Astrocyte (in vitro differentiated cells and primary cell): ENCODE data around the gene RAN. TPM values are rescaled to one million over a fixed set of nuclear protein-coding genes. Genes with fewer than 3 reads are reported as not detected.

Experiments
- DNase-seq: peaks from one replicate; pipeline ENCODE4 v3.0.0-alpha.2; 2010; ENCODE audit warnings: low read depth
- FAIRE-seq: peaks from 2 replicates; lab custom pipeline; 2011; peaks lifted over from hg19 to GRCh38; lab: Jason Lieb, UNC
- H2AFZ ChIP-seq: 2 replicates; pipeline ENCODE4 v1.6.0; 2012; ENCODE audit warnings: low read depth, low read length, inconsistent platforms
- H3K27ac ChIP-seq: 2 replicates; pipeline ENCODE4 v1.5.1; 2011; ENCODE audit warnings: low read depth, low read length, inconsistent platforms
- H3K27me3 ChIP-seq: 2 replicates; pipeline ENCODE4 v1.6.0; 2011; ENCODE audit warnings: low read length, inconsistent platforms; ENCODE audit not compliant: insufficient read depth
- H3K36me3 ChIP-seq: 2 replicates; pipeline ENCODE4 v1.5.1; 2011; ENCODE audit warnings: low read length, inconsistent platforms; ENCODE audit not compliant: insufficient read depth
- H3K4me1 ChIP-seq: 2 replicates; pipeline ENCODE4 v1.5.1; 2011; ENCODE audit warnings: low read length, inconsistent platforms; ENCODE audit not compliant: insufficient read depth
- H3K4me2 ChIP-seq: 2 replicates; pipeline ENCODE4 v1.6.0; 2012; ENCODE audit warnings: low read length, inconsistent platforms
- H3K4me3 ChIP-seq: 2 replicates; pipeline ENCODE4 v1.5.1; 2011; ENCODE audit warnings: low read depth, mild to moderate bottlenecking, low read length, inconsistent platforms; ENCODE audit not compliant: insufficient read depth
- H3K79me2 ChIP-seq: 2 replicates; pipeline ENCODE4 v1.6.0; 2012; ENCODE audit warnings: mild to moderate bottlenecking, low read length, inconsistent platforms; ENCODE audit not compliant: insufficient read depth
- H3K9ac ChIP-seq: 2 replicates; pipeline ENCODE4 v1.6.0; 2012; ENCODE audit warnings: mild to moderate bottlenecking, low read length, inconsistent platforms
- H3K9me3 ChIP-seq: 2 replicates; pipeline ENCODE4 v1.5.1; 2012; ENCODE audit warnings: low read depth, mild to moderate bottlenecking, low read length, inconsistent platforms; ENCODE audit not compliant: insufficient read depth
- H4K20me1 ChIP-seq: 2 replicates; pipeline ENCODE4 v1.6.0; 2012; ENCODE audit warnings: low read length, inconsistent platforms; ENCODE audit not compliant: insufficient read depth
- H3K27ac Mint-ChIP-seq: one replicate; pipeline ENCODE4 v1.8.0; 2021; ENCODE audit warnings: mild to moderate bottlenecking, mixed read lengths; ENCODE audit not compliant: unreplicated experiment
- H3K27me3 Mint-ChIP-seq: one replicate; pipeline ENCODE4 v1.8.0; 2021; ENCODE audit warnings: low read depth, mixed read lengths; ENCODE audit not compliant: unreplicated experiment
- H3K36me3 Mint-ChIP-seq: one replicate; pipeline ENCODE4 v1.8.0; 2021; ENCODE audit warnings: low read depth, mixed read lengths; ENCODE audit not compliant: unreplicated experiment
- H3K4me1 Mint-ChIP-seq: one replicate; pipeline ENCODE4 v1.8.0; 2021; ENCODE audit warnings: low read depth, mixed read lengths; ENCODE audit not compliant: unreplicated experiment
- H3K4me3 Mint-ChIP-seq: one replicate; pipeline ENCODE4 v1.8.0; 2021; ENCODE audit warnings: mild to moderate bottlenecking, moderate library complexity, mixed read lengths; ENCODE audit not compliant: unreplicated experiment
- H3K9me3 Mint-ChIP-seq: one replicate; pipeline ENCODE4 v1.8.0; 2021; ENCODE audit warnings: mild to moderate bottlenecking, mixed read lengths; ENCODE audit not compliant: unreplicated experiment
- CTCF ChIP-seq: IDR thresholded peaks from 2 replicates; pipeline ENCODE4 v1.5.1; 2011; ENCODE audit warnings: low read depth, mild to moderate bottlenecking, inconsistent platforms, low read length, moderate library complexity; ENCODE audit not compliant: insufficient read depth
- EZH2 ChIP-seq: IDR thresholded peaks from 2 replicates; pipeline ENCODE4 v1.6.1; 2012; ENCODE audit warnings: mild to moderate bottlenecking, low read length, inconsistent platforms; ENCODE audit not compliant: insufficient read depth
- total RNA-seq: library from RNA; stranded (reverse); gene quantifications from 2 replicates; pipeline ENCODE4 v1.2.1, GENCODE V29; 2021

Gene RAN
- total RNA-seq, 1 donor from 2014 or later = 872 TPM

GRCh38 chr12:130826151-130826801, 45.6 kb upstream of the RAN start:
- H3K4me1 Mint-ChIP-seq = no peaks in the 10 kb centered on the region
- H3K27me3 ChIP-seq = no peaks in the 10 kb centered on the region
- FAIRE-seq (no peak), DNase-seq (peak; percentile 26)
- peaks cover 4% of the 10 kb centered on the region for H3K36me3 Mint-ChIP-seq
- no peak overlapping the region for H3K9ac ChIP-seq
- peaks cover 10% of the 10 kb centered on the region for H3K36me3 ChIP-seq
- H3K27me3 Mint-ChIP-seq = no peaks in the 10 kb centered on the region
- no peak overlapping the region for H2AFZ ChIP-seq
- H3K9me3 ChIP-seq = no peaks in the 10 kb centered on the region
- H3K4me2 ChIP-seq = no peak overlapping the region
- peaks cover 45% of the 10 kb centered on the region for H3K79me2 ChIP-seq
- H3K27ac ChIP-seq = no peak overlapping the region
- no peaks in the 10 kb centered on the region for H3K4me1 ChIP-seq
- no peak overlapping the region for H3K4me3 ChIP-seq
- peak; percentile 36 for TF ChIP-seq CTCF
- TF ChIP-seq EZH2 = no peak
- no peak overlapping the region for H3K27ac Mint-ChIP-seq
- no peak overlapping the region for H3K4me3 Mint-ChIP-seq
- no peaks in the 10 kb centered on the region for H3K9me3 Mint-ChIP-seq
- peaks cover 40% of the 10 kb centered on the region for H4K20me1 ChIP-seq

- no peaks in the 10 kb centered on the region for H3K9me3 Mint-ChIP-seq
- no peak overlapping the region for H2AFZ ChIP-seq
- peaks cover 57% of the 10 kb centered on the region for H3K79me2 ChIP-seq
- H3K27me3 Mint-ChIP-seq = no peaks in the 10 kb centered on the region
- peaks cover 4% of the 10 kb centered on the region for H3K4me1 Mint-ChIP-seq
- no peak for TF ChIP-seq CTCF
- no peak for TF ChIP-seq EZH2
- H3K9me3 ChIP-seq = no peaks in the 10 kb centered on the region
- H3K9ac ChIP-seq = no peak overlapping the region
- no peak overlapping the region for H3K27ac Mint-ChIP-seq
- H3K4me3 ChIP-seq = no peak overlapping the region
- H3K4me3 Mint-ChIP-seq = no peak overlapping the region
- no peaks in the 10 kb centered on the region for H3K27me3 ChIP-seq
- no peak for FAIRE-seq
- peaks cover 51% of the 10 kb centered on the region for H4K20me1 ChIP-seq
- no peak overlapping the region for H3K27ac ChIP-seq
- peaks cover 4% of the 10 kb centered on the region for H3K36me3 Mint-ChIP-seq
- no peak overlapping the region for H3K4me2 ChIP-seq
- no peaks in the 10 kb centered on the region for H3K4me1 ChIP-seq
- DNase-seq = no peak
- peaks cover 8% of the 10 kb centered on the region for H3K36me3 ChIP-seq
Observed at GRCh38 chr12:130827432-130827831, 44.4 kb upstream of the RAN start.

- H2AFZ ChIP-seq = no peak overlapping the region
- H3K4me3 ChIP-seq = no peak overlapping the region
- H4K20me1 ChIP-seq = peaks cover 65% of the 10 kb centered on the region
- Mint-ChIP-seq H3K4me3 (no peak overlapping the region), H3K27ac (no peak overlapping the region), H3K36me3 (peaks cover 4% of the 10 kb centered on the region), H3K27me3 (no peaks in the 10 kb centered on the region), H3K9me3 (no peaks in the 10 kb centered on the region), H3K4me1 (peaks cover 12% of the 10 kb centered on the region)
- H3K9ac ChIP-seq = no peak overlapping the region
- no peak overlapping the region for H3K27ac ChIP-seq
- H3K36me3 ChIP-seq = no peaks in the 10 kb centered on the region
- no peaks in the 10 kb centered on the region for H3K9me3 ChIP-seq
- no peaks in the 10 kb centered on the region for H3K27me3 ChIP-seq
- no peak for DNase-seq
- H3K4me2 ChIP-seq = no peak overlapping the region
- TF ChIP-seq EZH2 (no peak), CTCF (no peak)
- peaks cover 6% of the 10 kb centered on the region for H3K4me1 ChIP-seq
- no peak for FAIRE-seq
- peaks cover 71% of the 10 kb centered on the region for H3K79me2 ChIP-seq
Observed at GRCh38 chr12:130828895-130829294, 43.0 kb upstream of the RAN start.
